BE2C (cell line): ENCODE data around the gene ECE1.

Source experiments
- DNase-seq: peaks from one replicate; pipeline ENCODE4 v3.0.0-alpha.2; 2020
- H3K27me3 ChIP-seq: fragments of 250-450 bp; sonication (Bioruptor Pico); 2 replicates; pipeline ENCODE4 v1.5.1; 2020; ENCODE audit warnings: mild to moderate bottlenecking
- H3K36me3 ChIP-seq: fragments of 250-450 bp; sonication (Bioruptor Pico); 2 replicates; pipeline ENCODE4 v1.5.1; 2020; ENCODE audit warnings: mild to moderate bottlenecking
- H3K4me1 ChIP-seq: fragments of 250-450 bp; sonication (Bioruptor Pico); 2 replicates; pipeline ENCODE4 v1.5.1; 2020
- H3K4me3 ChIP-seq: 2 replicates; pipeline ENCODE4 v1.5.1; 2011; ENCODE audit warnings: low read depth, low read length
- H3K9me3 ChIP-seq: fragments of 250-450 bp; sonication (Bioruptor Pico); 2 replicates; pipeline ENCODE4 v1.5.1; 2020
- TF ChIP-seq, protein P1 (sequence below): IDR thresholded peaks from 2 replicates; pipeline ENCODE4 v1.5.1; 2012; ENCODE audit warnings: mild to moderate bottlenecking, low read depth, low read length

Gene ECE1

GRCh38 chr1:21292984-21293536 lies 2.8 kb upstream of the ECE1 start:
- H3K27me3 ChIP-seq, result no peaks in the 10 kb centered on the region
- H3K4me1 ChIP-seq, result no peaks in the 10 kb centered on the region
- TF ChIP-seq, protein P1, sequence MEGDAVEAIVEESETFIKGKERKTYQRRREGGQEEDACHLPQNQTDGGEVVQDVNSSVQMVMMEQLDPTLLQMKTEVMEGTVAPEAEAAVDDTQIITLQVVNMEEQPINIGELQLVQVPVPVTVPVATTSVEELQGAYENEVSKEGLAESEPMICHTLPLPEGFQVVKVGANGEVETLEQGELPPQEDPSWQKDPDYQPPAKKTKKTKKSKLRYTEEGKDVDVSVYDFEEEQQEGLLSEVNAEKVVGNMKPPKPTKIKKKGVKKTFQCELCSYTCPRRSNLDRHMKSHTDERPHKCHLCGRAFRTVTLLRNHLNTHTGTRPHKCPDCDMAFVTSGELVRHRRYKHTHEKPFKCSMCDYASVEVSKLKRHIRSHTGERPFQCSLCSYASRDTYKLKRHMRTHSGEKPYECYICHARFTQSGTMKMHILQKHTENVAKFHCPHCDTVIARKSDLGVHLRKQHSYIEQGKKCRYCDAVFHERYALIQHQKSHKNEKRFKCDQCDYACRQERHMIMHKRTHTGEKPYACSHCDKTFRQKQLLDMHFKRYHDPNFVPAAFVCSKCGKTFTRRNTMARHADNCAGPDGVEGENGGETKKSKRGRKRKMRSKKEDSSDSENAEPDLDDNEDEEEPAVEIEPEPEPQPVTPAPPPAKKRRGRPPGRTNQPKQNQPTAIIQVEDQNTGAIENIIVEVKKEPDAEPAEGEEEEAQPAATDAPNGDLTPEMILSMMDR, result no peak
- DNase-seq, result no peak
- no peaks in the 10 kb centered on the region for H3K9me3 ChIP-seq
- no peaks in the 10 kb centered on the region for H3K36me3 ChIP-seq
- no peak overlapping the region for H3K4me3 ChIP-seq

- Histone ChIP-seq H3K27me3 (no peaks in the 10 kb centered on the region), H3K9me3 (no peaks in the 10 kb centered on the region), H3K36me3 (no peaks in the 10 kb centered on the region), H3K4me1 (no peaks in the 10 kb centered on the region), H3K4me3 (no peak overlapping the region)
- TF ChIP-seq, protein P1, result no peak
- no peak for DNase-seq
These were observed 2.3 kb upstream of the ECE1 start for GRCh38 chr1:21292503-21292983.

- TF ChIP-seq, protein P1, result no peak
- Histone ChIP-seq H3K36me3 (no peaks in the 10 kb centered on the region), H3K4me1 (no peaks in the 10 kb centered on the region), H3K9me3 (no peaks in the 10 kb centered on the region), H3K27me3 (no peaks in the 10 kb centered on the region), H3K4me3 (no peak overlapping the region)
- DNase-seq, result no peak
These were observed 1.7 kb upstream of the ECE1 start for GRCh38 chr1:21291964-21292363.

GRCh38 chr1:21291184-21291583 lies 921 bp upstream of the ECE1 start:
- H3K27me3 ChIP-seq, result no peaks in the 10 kb centered on the region
- H3K36me3 ChIP-seq, result no peaks in the 10 kb centered on the region
- DNase-seq, result no peak
- H3K4me1 ChIP-seq, result no peaks in the 10 kb centered on the region
- no peaks in the 10 kb centered on the region for H3K9me3 ChIP-seq
- H3K4me3 ChIP-seq, result no peak overlapping the region
- TF ChIP-seq, protein P1, result no peak

DNA sequence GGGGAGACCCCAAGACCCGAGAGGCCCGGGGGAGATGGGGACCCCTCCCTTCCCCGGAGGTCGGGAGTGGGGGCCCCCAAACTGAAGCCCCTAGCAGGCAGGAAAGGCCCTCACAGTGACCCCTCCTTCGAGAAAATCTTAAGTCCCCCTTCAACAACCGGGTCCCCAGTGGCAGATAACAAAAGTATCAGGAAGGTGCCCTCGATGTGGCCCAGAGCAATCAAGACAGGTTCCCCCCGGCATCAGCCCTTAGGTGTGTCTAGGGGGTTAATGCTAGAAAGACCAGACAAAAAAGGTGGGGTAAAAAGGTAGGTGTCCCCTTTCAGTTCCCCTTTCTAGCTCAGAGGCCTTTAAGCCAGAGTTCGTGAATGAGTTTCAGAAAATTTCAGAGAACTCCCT lies 282 bp upstream of the ECE1 start:
- Histone ChIP-seq H3K9me3 (no peaks in the 10 kb centered on the region), H3K36me3 (no peaks in the 10 kb centered on the region), H3K4me1 (no peaks in the 10 kb centered on the region), H3K27me3 (no peaks in the 10 kb centered on the region), H3K4me3 (peak overlapping the region; percentile 44)
- DNase-seq, result no peak
- TF ChIP-seq, protein P1, result no peak

DNA sequence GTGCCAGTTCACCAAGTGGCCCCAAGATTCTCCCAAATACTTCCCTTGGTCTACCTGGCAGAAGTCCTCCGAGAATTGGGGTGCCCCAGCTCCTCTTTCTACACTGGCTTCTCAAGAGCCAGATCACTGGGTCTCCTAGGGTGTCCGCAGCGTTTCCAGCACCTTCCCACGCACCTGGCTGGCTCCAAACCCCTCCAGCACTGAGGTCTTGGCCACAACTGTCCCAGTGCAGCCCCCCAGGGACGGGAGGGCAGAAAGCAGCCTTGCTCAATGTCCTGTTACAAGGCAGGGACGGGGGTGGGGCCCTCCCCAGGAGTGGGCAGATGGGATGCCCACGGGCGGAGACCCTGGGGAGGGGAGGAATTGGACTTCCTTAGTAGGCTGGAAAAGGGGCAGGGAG lies 1.1 kb downstream of the ECE1 start:
- Histone ChIP-seq H3K36me3 (no peaks in the 10 kb centered on the region), H3K27me3 (no peaks in the 10 kb centered on the region), H3K4me1 (peaks cover 8% of the 10 kb centered on the region), H3K9me3 (no peaks in the 10 kb centered on the region), H3K4me3 (no peak overlapping the region)
- no peak for DNase-seq
- TF ChIP-seq, protein P1, result no peak
